H1 (cell line): ENCODE data around the gene SLC30A7. TPM values are rescaled to one million over a fixed set of nuclear protein-coding genes. Genes with fewer than 3 reads are reported as not detected.

Source experiments
- CTCF ChIA-PET: fragments of 300-600 bp; sonication (Branson Sonifier 250); formaldehyde crosslinking; loops from one replicate; lab custom pipeline; 2021; ENCODE audit not compliant: partially characterized antibody; lab: Charles Lee
- POLR2A ChIA-PET: fragments of 300-600 bp; sonication (Branson Sonifier 250); formaldehyde crosslinking; loops from one replicate; lab custom pipeline; 2021; ENCODE audit warnings: inconsistent platforms; ENCODE audit not compliant: partially characterized antibody; lab: Charles Lee
- DNase-seq, 2 experiments: peaks; one replicate each; pipeline versions ENCODE4 v3.0.0 to v3.0.0-alpha.2; 2010 to 2022; ENCODE audit warnings: low spot score in 2 of 2, low read depth in 1 of 2, mixed read lengths in 1 of 2
- FAIRE-seq: peaks from 2 replicates; lab custom pipeline; 2011; peaks lifted over from hg19 to GRCh38; lab: Jason Lieb, UNC
- H2AFZ ChIP-seq: 2 replicates; pipeline ENCODE4 v1.8.1; 2012; ENCODE audit warnings: low read length, inconsistent platforms
- H2AK5ac ChIP-seq: 2 replicates; pipeline ENCODE4 v1.6.1; 2013; ENCODE audit warnings: low read depth, low read length
- H2BK120ac ChIP-seq: replicated peaks from 2 replicates; pipeline ENCODE3; 2013; ENCODE audit warnings: low read depth, low read length, inconsistent platforms
- H2BK12ac ChIP-seq: 2 replicates; pipeline ENCODE4 v1.6.1; 2013; ENCODE audit warnings: low read depth, low read length
- H2BK15ac ChIP-seq: 2 replicates; pipeline ENCODE4 v1.6.1; 2013; ENCODE audit warnings: low read length
- H2BK20ac ChIP-seq: 2 replicates; pipeline ENCODE4 v1.6.1; 2013; ENCODE audit warnings: low read length
- H2BK5ac ChIP-seq: 2 replicates; pipeline ENCODE4 v1.6.1; 2013; ENCODE audit warnings: low read depth, low read length
- H3K14ac ChIP-seq: 2 replicates; pipeline ENCODE4 v1.6.1; 2013; ENCODE audit warnings: inconsistent platforms; ENCODE audit not compliant: insufficient read length
- H3K18ac ChIP-seq: 2 replicates; pipeline ENCODE4 v1.6.1; 2013; ENCODE audit warnings: low read length; ENCODE audit errors: extremely low read depth
- H3K23ac ChIP-seq: 2 replicates; pipeline ENCODE4 v1.6.1; 2013; ENCODE audit warnings: inconsistent platforms; ENCODE audit not compliant: insufficient read length
- H3K23me2 ChIP-seq: 2 replicates; pipeline ENCODE4 v1.6.1; 2013; ENCODE audit warnings: low read depth, low read length
- H3K27ac ChIP-seq: 2 replicates; pipeline ENCODE4 v1.6.1; 2011; ENCODE audit warnings: low read depth, low read length, inconsistent platforms
- H3K27me3 ChIP-seq, 4 experiments: replicated peaks in 1 of 4; 1 replicate in 1 of 4; 2 replicates in 3 of 4; pipeline versions ENCODE4 v1.6.1 to v1.8.1; 2011 to 2013; ENCODE audit warnings: low read length in 3 of 4, mild to moderate bottlenecking in 3 of 4, inconsistent platforms in 2 of 4, mixed read lengths in 2 of 4, moderate library complexity in 1 of 4; ENCODE audit not compliant: control insufficient read depth in 3 of 4, insufficient read depth in 3 of 4; ENCODE audit errors: extremely low read depth in 1 of 4
- H3K36me3 ChIP-seq, 4 experiments: 2 replicates each; pipeline versions ENCODE4 v1.6.1 to v1.8.1; 2011 to 2013; ENCODE audit warnings: mild to moderate bottlenecking in 4 of 4, low read length in 3 of 4, moderate library complexity in 2 of 4, control low read depth in 1 of 4, inconsistent platforms in 1 of 4; ENCODE audit not compliant: insufficient read depth in 4 of 4, control insufficient read depth in 2 of 4
- H3K4ac ChIP-seq: replicated peaks from 2 replicates; pipeline ENCODE3; 2013; ENCODE audit warnings: low read length, low read depth, mixed read lengths, inconsistent platforms; ENCODE audit not compliant: insufficient read length
- H3K4me1 ChIP-seq, 4 experiments: replicated peaks in 1 of 4; 1 replicate in 1 of 4; 2 replicates in 3 of 4; pipeline versions ENCODE4 v1.6.1 to v1.8.1; 2011 to 2013; ENCODE audit warnings: low read length in 3 of 4, inconsistent platforms in 2 of 4, mixed read lengths in 1 of 4; ENCODE audit not compliant: insufficient read depth in 4 of 4, control insufficient read depth in 3 of 4
- H3K4me2 ChIP-seq, 2 experiments: 2 replicates each; pipeline versions ENCODE4 v1.6.1 to v1.8.1; 2011 to 2013; ENCODE audit warnings: low read depth in 2 of 2, low read length in 2 of 2, control low read depth in 1 of 2, inconsistent platforms in 1 of 2, mild to moderate bottlenecking in 1 of 2; ENCODE audit not compliant: insufficient read depth in 1 of 2
- H3K4me3 ChIP-seq, 4 experiments: fragments of 200-600, 300-600 bp in 1 of 4; sonication (generic), shearing (Covaris generic), sonication (Bioruptor Twin) in 1 of 4; 2 replicates each; pipeline versions ENCODE4 v1.5.1 to v1.8.1; 2011 to 2016; ENCODE audit warnings: low read length in 4 of 4, low read depth in 3 of 4, control low read depth in 2 of 4, inconsistent platforms in 2 of 4, mild to moderate bottlenecking in 2 of 4, mixed read lengths in 1 of 4, moderate library complexity in 1 of 4; ENCODE audit not compliant: insufficient read depth in 2 of 4; ENCODE audit errors: extremely low read depth in 1 of 4
- H3K56ac ChIP-seq: replicated peaks from 2 replicates; pipeline ENCODE3; 2013; ENCODE audit warnings: low read depth, mild to moderate bottlenecking, mixed read lengths, low read length, inconsistent platforms; ENCODE audit not compliant: insufficient read length
- H3K79me1 ChIP-seq: 2 replicates; pipeline ENCODE4 v1.6.1; 2013; ENCODE audit warnings: low read depth, low read length, control low read depth
- H3K79me2 ChIP-seq, 2 experiments: 2 replicates each; pipeline versions ENCODE4 v1.6.1 to v1.8.1; 2012 to 2013; ENCODE audit warnings: low read length in 2 of 2, mild to moderate bottlenecking in 2 of 2, inconsistent platforms in 1 of 2; ENCODE audit not compliant: insufficient read depth in 2 of 2, control insufficient read depth in 1 of 2
- H3K9ac ChIP-seq, 4 experiments: replicated peaks in 1 of 4; 1 replicate in 1 of 4; 2 replicates in 3 of 4; pipeline versions ENCODE4 v1.6.1 to v1.8.1; 2011 to 2013; ENCODE audit warnings: low read depth in 3 of 4, low read length in 3 of 4, control low read depth in 2 of 4, mild to moderate bottlenecking in 2 of 4, moderate library complexity in 2 of 4, inconsistent platforms in 1 of 4; ENCODE audit errors: extremely low read depth in 1 of 4
- H3K9me3 ChIP-seq, 2 experiments: 2 replicates each; pipeline versions ENCODE4 v1.6.1 to v1.8.1; 2012 to 2013; ENCODE audit warnings: mild to moderate bottlenecking in 2 of 2, moderate library complexity in 2 of 2, control low read depth in 1 of 2, inconsistent platforms in 1 of 2, low read depth in 1 of 2, low read length in 1 of 2, mixed read lengths in 1 of 2; ENCODE audit not compliant: insufficient read depth in 2 of 2
- H4K20me1 ChIP-seq, 2 experiments: replicated peaks in 1 of 2; 2 replicates each; pipeline versions ENCODE3 to v1.8.1; 2011 to 2013; ENCODE audit warnings: inconsistent platforms in 2 of 2, low read length in 2 of 2, mild to moderate bottlenecking in 1 of 2; ENCODE audit not compliant: insufficient read depth in 2 of 2, control insufficient read depth in 1 of 2
- H4K5ac ChIP-seq: 2 replicates; pipeline ENCODE4 v1.6.1; 2013; ENCODE audit warnings: low read length, low read depth, mixed read lengths, inconsistent platforms; ENCODE audit not compliant: insufficient read length
- H4K8ac ChIP-seq: 2 replicates; pipeline ENCODE4 v1.8.0; 2013; ENCODE audit warnings: mild to moderate bottlenecking, moderate library complexity, low read length, inconsistent platforms; ENCODE audit not compliant: insufficient read depth; ENCODE audit errors: extremely low read depth
- H4K91ac ChIP-seq: replicated peaks from 2 replicates; pipeline ENCODE3; 2013; ENCODE audit warnings: low read length, mixed read lengths, inconsistent platforms; ENCODE audit not compliant: insufficient read length
- ASH2L ChIP-seq: fragments of 200-600, 300-600 bp; sonication (generic); IDR thresholded peaks from one replicate; pipeline ENCODE4 v1.7.1; 2017; ENCODE audit warnings: low read length
- BACH1 ChIP-seq: IDR thresholded peaks from 2 replicates; pipeline ENCODE4 v1.6.1; 2012; ENCODE audit warnings: low read length, improper control_type of control experiment
- CBX5 ChIP-seq: fragments of 300-800, 300-1000 bp; sonication (generic); IDR thresholded peaks from 2 replicates; pipeline ENCODE4 v1.7.1; 2016; ENCODE audit warnings: antibody characterized with exemption, low read length, low read depth
- JUN ChIP-seq: IDR thresholded peaks from 2 replicates; pipeline ENCODE4 v1.6.1; 2011; ENCODE audit warnings: low read depth, mild to moderate bottlenecking, improper control_type of control experiment, low read length
- NRF1 ChIP-seq: IDR thresholded peaks from 2 replicates; pipeline ENCODE4 v1.6.1; 2011; ENCODE audit warnings: mild to moderate bottlenecking, low read depth, low read length, improper control_type of control experiment
- SP2 ChIP-seq: IDR thresholded peaks from 2 replicates; pipeline ENCODE4 v1.6.1; 2012; ENCODE audit warnings: mild to moderate bottlenecking, low read length, inconsistent platforms
- TAF7 ChIP-seq: optimal IDR thresholded peaks from 2 replicates; pipeline ENCODE3; 2011; ENCODE audit warnings: low read depth, mild to moderate bottlenecking, inconsistent platforms, low read length, moderate library complexity, borderline replicate concordance
- TBP ChIP-seq: IDR thresholded peaks from 2 replicates; pipeline ENCODE4 v1.6.1; 2011; ENCODE audit warnings: low read depth, low read length, improper control_type of control experiment
- WGBS, 2 experiments: shearing (Covaris generic) in 1 of 2; methylation state at CpG; one replicate each; pipeline versions ENCODE4 v1.1.6 to v1.1.7; 2013 to 2015; ENCODE audit warnings: low lambda C conversion rate in 2 of 2, mixed read lengths in 2 of 2, inconsistent platforms in 1 of 2, low coverage in 1 of 2, missing lambda C conversion rate in 1 of 2; ENCODE audit not compliant: insufficient replicate concordance in 2 of 2, insufficient coverage in 1 of 2, insufficient read length in 1 of 2; ENCODE audit errors: extremely low coverage in 1 of 2, missing lambda C conversion rate in 1 of 2; 5-methylcytosine and 5-hydroxymethylcytosine counted together
- polyA plus RNA-seq, 7 experiments: library from polyadenylated mRNA; depleted of rRNA in 3 of 7; stranded (reverse) in 5 of 7; unstranded in 2 of 7; fragments of >200 nt in 5 of 7; fragments of 200-250 nt in 2 of 7; gene quantifications; 1 replicate in 5 of 7; 2 replicates in 1 of 7; 4 replicates in 1 of 7; pipeline versions ENCODE4 v1.2.1 to v1.2.3, GENCODE V29; 2011 to 2013; ENCODE audit warnings: missing spikeins in 2 of 7, mixed read lengths in 2 of 7
- total RNA-seq: library from RNA; stranded (reverse); fragmentation: NEBNext Ultra II Directional; extraction: Animal tissue kit (Norgen Biotek cat#: 25700); gene quantifications from 2 replicates; pipeline ENCODE4 v1.2.1, GENCODE V29; 2021
- TF ChIP-seq, protein P1 (sequence below): IDR thresholded peaks from 2 replicates; pipeline ENCODE4 v1.6.1; 2012; ENCODE audit warnings: inconsistent platforms

Gene SLC30A7
- total and polyA plus RNA-seq, 2 of the 8 experiments (the other 6 are each of a cell fraction or from before 2014, with no cell fraction given), result 5.5 to 22.1 TPM

DNA sequence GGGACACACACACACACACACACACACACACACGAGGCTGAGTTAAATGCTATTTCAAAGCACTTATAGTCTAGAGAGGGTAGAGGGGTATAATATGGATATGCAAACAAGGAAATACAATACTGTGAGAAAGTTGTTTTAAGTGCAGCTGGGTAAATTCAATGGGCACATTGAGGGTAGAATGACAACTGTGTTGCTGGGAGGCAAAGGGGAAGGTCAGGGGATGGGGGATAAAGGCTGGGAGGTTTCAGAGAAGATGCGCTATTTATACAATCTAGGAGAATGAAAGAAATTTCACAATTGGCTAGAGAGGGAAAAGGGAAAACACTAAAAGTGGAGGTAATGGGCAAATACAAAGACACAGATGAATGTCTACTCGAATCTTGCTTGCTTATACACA is 20.7 kb upstream of the SLC30A7 start:
- Histone ChIP-seq H4K8ac (no peak overlapping the region), H3K23me2 (no peaks in the 10 kb centered on the region), H4K91ac (no peak overlapping the region), H3K79me1 (no peaks in the 10 kb centered on the region), H3K27me3 (no peaks in the 10 kb centered on the region), H4K20me1 (no peaks in the 10 kb centered on the region), H3K9me3 (no peaks in the 10 kb centered on the region), H2AFZ (no peak overlapping the region), H2BK5ac (no peak overlapping the region), H3K27ac (no peak overlapping the region), H2BK15ac (no peak overlapping the region), H3K4me3 (no peak overlapping the region), H3K4me1 (no peaks in the 10 kb centered on the region), H3K9ac (no peak overlapping the region), H3K79me2 (no peaks in the 10 kb centered on the region), H2BK20ac (no peak overlapping the region), H2AK5ac (no peak overlapping the region), H3K23ac (no peak overlapping the region), H3K56ac (no peak overlapping the region), H3K14ac (no peak overlapping the region), H4K5ac (no peak overlapping the region), H2BK120ac (no peak overlapping the region), H3K4me2 (no peak overlapping the region), H3K18ac (no peak overlapping the region), H3K4ac (no peak overlapping the region), H3K36me3 (peaks cover 0 to 24% (median 8%) of the 10 kb centered on the region in 4 experiments; a peak in 6 of 8 replicates), H2BK12ac (no peak overlapping the region)
- 92% methylated on average over 3 of the region's 3 CpGs; no CpG with 5 or more reads in 1 of the 2 experiments for WGBS, 2 experiments
- ChIA-PET POLR2A (no interaction called here), CTCF (no interaction called here)
- TF ChIP-seq ASH2L, result no peak
- no peak for TF ChIP-seq BACH1
- no peak for TF ChIP-seq CBX5
- TF ChIP-seq TBP, result no peak
- no peak for TF ChIP-seq JUN
- TF ChIP-seq SP2, result no peak
- TF ChIP-seq TAF7, result no peak
- TF ChIP-seq NRF1, result no peak
- TF ChIP-seq, protein P1, sequence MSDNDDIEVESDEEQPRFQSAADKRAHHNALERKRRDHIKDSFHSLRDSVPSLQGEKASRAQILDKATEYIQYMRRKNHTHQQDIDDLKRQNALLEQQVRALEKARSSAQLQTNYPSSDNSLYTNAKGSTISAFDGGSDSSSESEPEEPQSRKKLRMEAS, result no peak
- DNase-seq (no peak), FAIRE-seq (no peak)
